ENCODE data around the gene ERC2.

Gene ERC2

DNA sequence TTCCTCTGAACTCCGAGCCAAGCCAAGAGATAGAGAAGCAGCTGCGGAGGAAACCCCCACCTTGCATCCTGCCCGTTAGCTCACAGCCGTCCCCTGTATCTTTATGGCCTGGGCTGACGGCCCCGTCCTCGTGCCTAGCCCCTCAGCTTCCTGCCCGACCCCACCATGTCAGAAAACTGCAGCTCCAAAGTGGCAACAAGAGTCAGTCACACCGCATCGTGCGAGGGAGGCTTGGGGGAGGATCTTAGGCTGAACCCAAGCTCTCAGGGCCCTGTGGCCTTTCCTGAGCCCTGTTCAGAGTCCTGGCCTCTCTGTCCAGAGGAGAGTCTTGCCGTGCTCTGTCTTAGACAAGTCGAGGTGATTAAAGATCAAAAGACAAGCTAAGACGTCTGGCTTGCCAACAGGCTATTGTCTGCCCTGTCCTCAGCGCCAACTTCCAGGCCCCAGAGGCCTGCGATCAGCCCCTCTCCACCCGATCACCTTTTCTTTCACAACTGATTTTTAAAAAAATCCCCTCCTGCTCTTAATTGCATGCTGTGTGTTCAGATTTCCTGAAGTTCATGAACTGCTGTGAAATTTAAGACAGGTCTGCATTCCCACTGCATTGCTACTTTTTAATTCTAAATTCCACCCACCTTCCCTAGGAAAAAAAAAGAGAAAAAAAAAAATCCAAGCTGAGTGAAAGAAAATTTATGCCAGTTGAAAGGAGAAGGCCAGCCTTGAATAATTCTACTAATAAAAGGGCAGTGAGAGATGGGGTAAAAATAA lies 891.5 kb downstream of the ERC2 start:
- H2AFZ ChIP-seq (ENCODE audit: low read length): no peak overlapping the region
- H3K9me2 ChIP-seq (replicated peaks; ENCODE audit: low read depth, low read length): no peaks in the 10 kb centered on the region
- TF ChIP-seq, protein P1, sequence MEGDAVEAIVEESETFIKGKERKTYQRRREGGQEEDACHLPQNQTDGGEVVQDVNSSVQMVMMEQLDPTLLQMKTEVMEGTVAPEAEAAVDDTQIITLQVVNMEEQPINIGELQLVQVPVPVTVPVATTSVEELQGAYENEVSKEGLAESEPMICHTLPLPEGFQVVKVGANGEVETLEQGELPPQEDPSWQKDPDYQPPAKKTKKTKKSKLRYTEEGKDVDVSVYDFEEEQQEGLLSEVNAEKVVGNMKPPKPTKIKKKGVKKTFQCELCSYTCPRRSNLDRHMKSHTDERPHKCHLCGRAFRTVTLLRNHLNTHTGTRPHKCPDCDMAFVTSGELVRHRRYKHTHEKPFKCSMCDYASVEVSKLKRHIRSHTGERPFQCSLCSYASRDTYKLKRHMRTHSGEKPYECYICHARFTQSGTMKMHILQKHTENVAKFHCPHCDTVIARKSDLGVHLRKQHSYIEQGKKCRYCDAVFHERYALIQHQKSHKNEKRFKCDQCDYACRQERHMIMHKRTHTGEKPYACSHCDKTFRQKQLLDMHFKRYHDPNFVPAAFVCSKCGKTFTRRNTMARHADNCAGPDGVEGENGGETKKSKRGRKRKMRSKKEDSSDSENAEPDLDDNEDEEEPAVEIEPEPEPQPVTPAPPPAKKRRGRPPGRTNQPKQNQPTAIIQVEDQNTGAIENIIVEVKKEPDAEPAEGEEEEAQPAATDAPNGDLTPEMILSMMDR (conservative IDR thresholded peaks at IDR 0.05; ENCODE audit: low read length): no peak
- no peak for TF ChIP-seq EZH2phosphoT487 (IDR thresholded peaks at IDR 0.05; ENCODE audit: borderline replicate concordance)
- no peaks in the 10 kb centered on the region for H3K79me2 ChIP-seq (ENCODE audit: insufficient read depth, low read length)
- H3K27me3 ChIP-seq (ENCODE audit: insufficient read depth, low read length, poor library complexity, severe bottlenecking): no peaks in the 10 kb centered on the region
- no peaks in the 10 kb centered on the region for H4K20me1 ChIP-seq (ENCODE audit: insufficient read depth, low read length, poor library complexity, severe bottlenecking)
- H3K36me3 ChIP-seq (ENCODE audit: insufficient read depth, low read length): no peaks in the 10 kb centered on the region
- peaks cover 2% of the 10 kb centered on the region for H3K4me1 ChIP-seq (ENCODE audit: insufficient read depth, low read length, poor library complexity, severe bottlenecking)
- no peak overlapping the region for H3K4me2 ChIP-seq (ENCODE audit: low read depth, low read length, poor library complexity, severe bottlenecking)
- H3K9me3 ChIP-seq (ENCODE audit: insufficient read depth, low read depth, low read length): no peaks in the 10 kb centered on the region
- H3K4me3 ChIP-seq (ENCODE audit: low read length, poor library complexity, severe bottlenecking): no peak overlapping the region
- no peak overlapping the region for H3K9ac ChIP-seq (ENCODE audit: low read depth, low read length, poor library complexity, severe bottlenecking)
- H3F3A ChIP-seq (ENCODE audit: low read depth): no peaks in the 10 kb centered on the region

DNA sequence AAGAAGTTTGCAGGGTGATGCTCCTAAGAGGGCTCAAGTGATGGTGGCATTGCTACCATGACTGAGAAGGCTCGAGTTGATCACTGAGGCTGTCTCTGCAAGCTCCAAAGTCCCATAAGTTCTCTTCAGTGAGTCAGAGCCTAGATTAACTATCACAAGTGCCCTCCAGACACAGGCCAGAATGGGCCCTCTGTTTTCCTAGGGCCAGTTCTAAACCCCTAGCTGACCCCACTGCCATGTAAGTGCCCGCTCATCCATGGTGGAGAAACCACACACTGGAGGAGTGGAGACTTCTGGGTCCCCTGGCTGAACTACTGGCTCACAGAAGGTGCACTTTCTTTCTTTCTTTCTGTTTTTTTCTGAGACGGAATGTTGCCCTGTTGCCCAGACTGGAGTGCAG lies 893.6 kb downstream of the ERC2 start:
- H4K20me1 ChIP-seq (ENCODE audit: insufficient read depth, low read length, poor library complexity, severe bottlenecking): no peaks in the 10 kb centered on the region
- H3K9me2 ChIP-seq (replicated peaks; ENCODE audit: low read depth, low read length): no peaks in the 10 kb centered on the region
- H3K9ac ChIP-seq (ENCODE audit: low read depth, low read length, poor library complexity, severe bottlenecking): no peak overlapping the region
- no peaks in the 10 kb centered on the region for H3K79me2 ChIP-seq (ENCODE audit: insufficient read depth, low read length)
- no peak overlapping the region for H2AFZ ChIP-seq (ENCODE audit: low read length)
- H3K9me3 ChIP-seq (ENCODE audit: insufficient read depth, low read depth, low read length): no peaks in the 10 kb centered on the region
- H3K4me2 ChIP-seq (ENCODE audit: low read depth, low read length, poor library complexity, severe bottlenecking): no peak overlapping the region
- no peaks in the 10 kb centered on the region for H3K27me3 ChIP-seq (ENCODE audit: insufficient read depth, low read length, poor library complexity, severe bottlenecking)
- no peaks in the 10 kb centered on the region for H3K36me3 ChIP-seq (ENCODE audit: insufficient read depth, low read length)
- no peaks in the 10 kb centered on the region for H3F3A ChIP-seq (ENCODE audit: low read depth)
- H3K4me3 ChIP-seq (ENCODE audit: low read length, poor library complexity, severe bottlenecking): no peak overlapping the region
- peaks cover 10% of the 10 kb centered on the region for H3K4me1 ChIP-seq (ENCODE audit: insufficient read depth, low read length, poor library complexity, severe bottlenecking)
- TF ChIP-seq, protein P1 (conservative IDR thresholded peaks at IDR 0.05; ENCODE audit: low read length): no peak
- no peak for TF ChIP-seq EZH2phosphoT487 (IDR thresholded peaks at IDR 0.05; ENCODE audit: borderline replicate concordance)

DNA sequence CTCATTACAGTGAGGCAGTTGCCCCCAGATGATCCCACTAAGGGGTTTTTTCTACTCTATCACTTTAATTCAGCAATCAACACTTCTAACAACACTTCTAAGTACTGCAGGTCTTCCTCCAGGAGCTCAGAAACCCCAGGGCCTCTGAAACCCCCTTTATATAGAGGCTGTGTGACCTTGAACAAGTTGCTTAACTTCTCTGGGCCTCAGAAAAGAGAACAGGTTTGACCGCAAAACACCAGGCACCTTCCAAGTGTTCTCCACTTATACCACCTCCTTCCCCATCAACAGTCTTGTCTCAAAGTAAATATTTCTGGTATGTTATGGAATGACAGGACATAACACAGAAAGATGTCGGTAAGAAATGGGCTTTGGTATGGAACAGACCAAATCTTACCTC lies 895.5 kb downstream of the ERC2 start:
- no peak overlapping the region for H2AFZ ChIP-seq (ENCODE audit: low read length)
- no peaks in the 10 kb centered on the region for H3K36me3 ChIP-seq (ENCODE audit: insufficient read depth, low read length)
- no peak overlapping the region for H3K4me2 ChIP-seq (ENCODE audit: low read depth, low read length, poor library complexity, severe bottlenecking)
- H3K9ac ChIP-seq (ENCODE audit: low read depth, low read length, poor library complexity, severe bottlenecking): no peak overlapping the region
- H3F3A ChIP-seq (ENCODE audit: low read depth): no peaks in the 10 kb centered on the region
- peaks cover 10% of the 10 kb centered on the region for H3K4me1 ChIP-seq (ENCODE audit: insufficient read depth, low read length, poor library complexity, severe bottlenecking)
- H4K20me1 ChIP-seq (ENCODE audit: insufficient read depth, low read length, poor library complexity, severe bottlenecking): no peaks in the 10 kb centered on the region
- TF ChIP-seq, protein P1 (conservative IDR thresholded peaks at IDR 0.05; ENCODE audit: low read length): no peak
- TF ChIP-seq EZH2phosphoT487 (IDR thresholded peaks at IDR 0.05; ENCODE audit: borderline replicate concordance): no peak
- H3K9me2 ChIP-seq (replicated peaks; ENCODE audit: low read depth, low read length): no peaks in the 10 kb centered on the region
- H3K4me3 ChIP-seq (ENCODE audit: low read length, poor library complexity, severe bottlenecking): no peak overlapping the region
- H3K9me3 ChIP-seq (ENCODE audit: insufficient read depth, low read depth, low read length): no peaks in the 10 kb centered on the region
- no peaks in the 10 kb centered on the region for H3K27me3 ChIP-seq (ENCODE audit: insufficient read depth, low read length, poor library complexity, severe bottlenecking)
- no peaks in the 10 kb centered on the region for H3K79me2 ChIP-seq (ENCODE audit: insufficient read depth, low read length)
